Mesodermal cell (in vitro differentiated cells): ENCODE measurements around the gene DNAL4.

Experiments
- H3K27ac ChIP-seq: 2 replicates; pipeline ENCODE4 v1.7.0; 2013; ENCODE audit warnings: mild to moderate bottlenecking, low read depth, low read length, moderate library complexity; ENCODE audit not compliant: severe bottlenecking
- H3K36me3 ChIP-seq: 2 replicates; pipeline ENCODE4 v1.7.1; 2013; ENCODE audit warnings: mild to moderate bottlenecking, low read length, moderate library complexity; ENCODE audit not compliant: control insufficient read depth, insufficient read depth
- H3K4me1 ChIP-seq: one replicate; pipeline ENCODE4 v1.7.1; 2013; ENCODE audit warnings: mild to moderate bottlenecking, low read length; ENCODE audit not compliant: insufficient read depth, control insufficient read depth, poor library complexity, severe bottlenecking
- H3K4me3 ChIP-seq: 2 replicates; pipeline ENCODE4 v1.7.0; 2013; ENCODE audit warnings: low read length, control low read depth, mild to moderate bottlenecking; ENCODE audit not compliant: insufficient read depth, poor library complexity, severe bottlenecking; ENCODE audit errors: extremely low read depth
- H3K9me3 ChIP-seq: 2 replicates; pipeline ENCODE4 v1.7.1; 2013; ENCODE audit warnings: mild to moderate bottlenecking, low read length, moderate library complexity; ENCODE audit not compliant: control insufficient read depth
- WGBS, 2 experiments: methylation state at CpG; one replicate each; pipeline ENCODE4 v1.1.5; 2013; ENCODE audit warnings: missing lambda C conversion rate in 2 of 2; ENCODE audit not compliant: insufficient coverage in 2 of 2; 5-methylcytosine and 5-hydroxymethylcytosine counted together

DNAL4 gene

DNA sequence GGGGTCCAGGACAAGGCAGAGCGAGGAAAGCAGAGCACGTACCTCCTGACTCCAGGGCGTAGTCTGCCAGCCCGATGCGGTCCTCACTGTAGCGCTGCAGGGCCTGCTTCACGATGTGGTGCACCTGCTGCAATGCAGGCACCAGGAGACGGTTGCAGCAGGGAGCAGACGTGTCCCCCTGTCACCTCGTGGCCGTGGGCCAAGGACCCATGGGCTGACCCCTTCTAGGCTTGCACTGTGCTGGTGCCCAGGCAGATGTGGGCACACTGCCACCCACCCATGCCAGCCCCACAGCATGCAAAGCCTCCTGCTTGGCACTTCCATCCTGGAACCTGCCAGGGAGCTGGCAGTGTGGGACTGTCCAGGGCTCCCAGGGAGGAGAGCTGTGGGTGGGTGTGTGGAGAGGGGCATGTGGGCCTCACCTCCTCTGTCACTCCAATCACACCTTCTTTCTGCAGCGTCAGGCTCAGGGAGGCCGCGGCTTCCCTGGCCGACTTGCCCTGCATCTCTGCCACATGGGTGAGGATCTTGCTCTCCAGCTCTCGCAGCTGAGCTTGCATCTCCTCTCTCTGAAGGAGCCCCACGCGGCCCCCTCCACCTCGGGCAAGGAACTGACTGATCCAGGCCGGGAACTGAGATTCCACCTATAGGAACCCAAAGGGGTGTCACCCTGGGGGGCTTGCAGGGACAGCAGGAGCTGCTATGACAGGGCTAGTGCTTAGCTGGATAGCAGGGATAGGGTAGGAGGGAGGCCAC lies 54.5 kb downstream of the DNAL4 start:
- H3K4me1 ChIP-seq = peaks cover 3% of the 10 kb centered on the region
- no peak overlapping the region for H3K4me3 ChIP-seq
- no peak overlapping the region for H3K27ac ChIP-seq
- 95% methylated on average over 20 of the region's 20 CpGs for WGBS, 2 experiments
- H3K9me3 ChIP-seq = no peaks in the 10 kb centered on the region
- peaks cover 98% of the 10 kb centered on the region for H3K36me3 ChIP-seq

DNA sequence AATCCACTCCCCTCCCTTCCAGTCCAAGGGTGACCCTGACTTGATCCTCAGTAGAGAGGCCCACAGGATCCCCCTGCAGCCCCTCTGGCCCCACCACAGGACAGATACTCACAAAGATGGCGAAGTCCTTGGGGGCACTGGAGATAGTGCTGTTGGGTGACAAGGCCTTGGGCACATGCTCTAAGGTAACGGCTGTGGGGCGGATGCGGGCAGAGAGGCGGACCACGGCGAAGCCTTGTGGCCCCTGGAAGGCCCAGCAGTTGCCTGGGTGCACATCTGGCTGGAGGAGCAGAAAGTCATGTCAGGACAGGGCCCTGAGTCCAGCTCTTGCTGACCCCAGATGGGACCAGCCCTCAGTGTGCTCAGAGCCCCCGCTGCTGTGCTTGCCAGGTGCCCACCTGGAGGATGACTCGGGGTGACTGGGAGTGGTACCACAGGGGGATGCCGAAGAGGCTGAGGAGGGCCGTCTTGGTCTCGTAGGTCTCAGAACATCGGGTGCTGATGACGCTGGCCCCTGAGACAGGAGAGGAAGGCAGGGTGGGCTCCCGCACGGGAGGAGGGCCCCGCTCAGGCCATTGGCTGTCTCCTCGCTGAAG lies 55.4 kb downstream of the DNAL4 start:
- Histone ChIP-seq H3K36me3 (peaks cover 98% of the 10 kb centered on the region), H3K9me3 (no peaks in the 10 kb centered on the region), H3K4me1 (peaks cover 6% of the 10 kb centered on the region), H3K27ac (no peak overlapping the region), H3K4me3 (no peak overlapping the region)
- WGBS, 2 experiments = 94 to 96% methylated on average over 14 to 18 of the region's 18 CpGs

DNA sequence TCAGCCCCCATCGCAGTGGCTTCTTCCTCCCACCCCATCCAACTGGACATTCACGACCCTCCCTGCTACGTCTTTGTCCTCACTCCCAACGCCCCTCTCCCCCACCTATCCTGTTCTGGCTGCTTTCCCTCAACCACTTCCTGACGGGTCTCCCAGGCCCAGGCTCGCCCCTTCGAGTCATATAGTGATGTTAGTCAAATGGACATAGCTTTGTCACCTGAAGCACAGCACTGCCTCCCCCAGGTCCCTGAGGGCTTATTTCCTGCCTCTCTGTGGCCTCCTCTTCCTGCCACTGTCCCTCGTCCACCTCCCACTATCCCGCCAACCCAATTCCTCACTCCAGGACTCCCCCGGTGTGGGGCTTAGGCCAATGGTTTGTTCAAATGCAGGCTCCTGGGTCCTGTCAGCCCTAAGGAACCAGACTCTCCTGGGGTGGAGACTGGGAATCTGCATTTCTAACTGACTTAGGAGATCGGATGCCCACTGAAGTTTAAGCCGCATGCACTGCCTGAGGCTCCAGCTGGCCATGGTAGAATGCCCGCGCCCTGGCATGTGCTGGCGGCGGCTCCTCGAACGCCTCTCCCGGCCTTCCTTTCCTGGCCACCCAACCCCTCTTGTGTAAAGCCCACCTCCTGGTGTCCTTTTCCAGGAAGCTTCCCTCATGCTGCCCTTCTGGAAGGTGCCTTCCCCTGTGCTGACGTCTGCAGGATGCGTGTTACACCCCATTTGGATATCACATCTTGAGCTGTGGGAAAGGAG lies 56.5 kb downstream of the DNAL4 start:
- peaks cover 93% of the 10 kb centered on the region for H3K36me3 ChIP-seq
- H3K27ac ChIP-seq = no peak overlapping the region
- 93 to 94% methylated on average over 13 to 19 of the region's 21 CpGs for WGBS, 2 experiments
- no peaks in the 10 kb centered on the region for H3K9me3 ChIP-seq
- no peak overlapping the region for H3K4me3 ChIP-seq
- peaks cover 6% of the 10 kb centered on the region for H3K4me1 ChIP-seq

DNA sequence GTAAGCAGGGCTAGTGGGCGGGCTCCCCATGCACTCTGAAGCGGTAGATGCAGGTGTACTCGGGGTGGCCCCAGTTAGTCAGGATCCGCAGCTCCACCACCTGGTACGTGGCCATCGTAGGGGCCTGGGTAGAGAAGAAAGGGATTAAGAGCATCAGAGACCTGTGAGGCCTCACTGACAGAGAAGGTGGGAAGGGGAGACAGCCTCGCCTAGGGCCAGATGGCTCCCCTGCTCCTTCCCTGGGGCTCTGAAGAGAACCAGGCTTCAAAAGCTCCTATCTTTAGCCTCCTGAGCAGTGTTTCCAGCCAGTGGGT lies 57.7 kb downstream of the DNAL4 start:
- WGBS, 2 experiments = 91 to 94% methylated on average over 6 of the region's 7 CpGs
- peaks cover 88% of the 10 kb centered on the region for H3K36me3 ChIP-seq

DNA sequence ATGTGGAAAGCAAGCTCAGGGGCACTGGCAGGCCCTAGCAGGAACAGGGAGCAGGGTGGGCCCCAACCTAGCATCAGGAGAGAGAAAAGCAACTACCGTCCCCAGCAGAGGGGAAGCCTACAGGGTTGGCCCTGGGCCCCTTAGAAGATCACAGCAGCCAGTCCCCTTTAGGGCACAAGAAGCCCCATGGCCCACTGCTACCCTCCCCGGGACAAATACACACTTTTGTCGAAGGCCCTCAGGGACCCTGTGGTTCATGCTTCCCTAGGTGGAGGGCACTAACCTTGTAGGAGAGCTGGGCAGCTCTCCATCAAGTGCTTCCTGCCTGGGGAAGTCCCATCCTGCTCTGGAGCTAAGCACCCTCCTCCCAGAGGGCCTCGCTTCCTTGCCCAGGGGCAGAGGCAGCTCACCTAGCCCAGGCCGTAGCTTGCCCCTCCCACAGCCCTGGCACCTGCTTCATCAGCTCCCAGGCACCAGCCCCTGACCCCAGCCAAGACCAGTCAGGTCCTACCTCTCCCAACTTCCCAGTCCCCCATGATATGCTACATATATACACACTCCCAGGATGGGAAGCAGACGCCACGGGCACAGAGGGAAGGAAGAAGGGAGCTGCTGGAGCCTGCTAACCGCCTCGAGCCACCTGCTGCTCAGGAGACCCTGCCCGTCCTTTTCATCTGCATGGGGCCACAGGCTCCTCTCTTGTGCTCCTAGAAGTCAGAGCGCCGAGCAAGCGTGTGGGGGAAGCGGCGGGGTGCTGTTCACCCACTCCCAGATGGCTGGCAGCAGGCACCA lies 58.3 kb downstream of the DNAL4 start:
- H3K4me1 ChIP-seq = peaks cover 6% of the 10 kb centered on the region
- no peak overlapping the region for H3K4me3 ChIP-seq
- peaks cover 88% of the 10 kb centered on the region for H3K36me3 ChIP-seq
- no peaks in the 10 kb centered on the region for H3K9me3 ChIP-seq
- 95 to 98% methylated on average over 9 to 10 of the region's 15 CpGs for whole genome bisulfite sequencing, 2 experiments
- H3K27ac ChIP-seq = no peak overlapping the region

More for the DNA sequence above, 57.7 kb downstream of the DNAL4 start:
- no peak overlapping the region for H3K4me3 ChIP-seq
- no peak overlapping the region for H3K27ac ChIP-seq
- peaks cover 6% of the 10 kb centered on the region for H3K4me1 ChIP-seq
- H3K9me3 ChIP-seq = no peaks in the 10 kb centered on the region

DNA sequence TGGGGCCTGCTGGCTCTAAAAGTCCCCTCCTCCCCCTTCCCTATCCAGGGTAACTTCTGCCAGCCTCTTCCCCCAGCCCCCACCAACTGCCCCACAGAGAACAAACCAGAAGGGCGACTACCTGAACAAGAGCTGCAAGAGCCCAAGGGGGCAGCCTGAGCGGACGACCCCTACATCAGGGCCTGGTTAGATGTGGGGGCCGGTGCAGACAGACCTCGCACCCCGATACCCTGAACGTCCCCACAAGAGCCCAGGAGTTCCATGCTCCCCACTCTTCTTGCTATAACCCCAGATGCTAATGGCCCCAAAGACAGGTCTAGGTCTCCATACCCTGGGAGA lies 58.8 kb downstream of the DNAL4 start:
- H3K36me3 ChIP-seq = peaks cover 88% of the 10 kb centered on the region
- WGBS, 2 experiments = 100% methylated on average over 4 to 7 of the region's 7 CpGs
- peaks cover 6% of the 10 kb centered on the region for H3K4me1 ChIP-seq
- H3K9me3 ChIP-seq = no peaks in the 10 kb centered on the region
- H3K4me3 ChIP-seq = no peak overlapping the region
- no peak overlapping the region for H3K27ac ChIP-seq

DNA sequence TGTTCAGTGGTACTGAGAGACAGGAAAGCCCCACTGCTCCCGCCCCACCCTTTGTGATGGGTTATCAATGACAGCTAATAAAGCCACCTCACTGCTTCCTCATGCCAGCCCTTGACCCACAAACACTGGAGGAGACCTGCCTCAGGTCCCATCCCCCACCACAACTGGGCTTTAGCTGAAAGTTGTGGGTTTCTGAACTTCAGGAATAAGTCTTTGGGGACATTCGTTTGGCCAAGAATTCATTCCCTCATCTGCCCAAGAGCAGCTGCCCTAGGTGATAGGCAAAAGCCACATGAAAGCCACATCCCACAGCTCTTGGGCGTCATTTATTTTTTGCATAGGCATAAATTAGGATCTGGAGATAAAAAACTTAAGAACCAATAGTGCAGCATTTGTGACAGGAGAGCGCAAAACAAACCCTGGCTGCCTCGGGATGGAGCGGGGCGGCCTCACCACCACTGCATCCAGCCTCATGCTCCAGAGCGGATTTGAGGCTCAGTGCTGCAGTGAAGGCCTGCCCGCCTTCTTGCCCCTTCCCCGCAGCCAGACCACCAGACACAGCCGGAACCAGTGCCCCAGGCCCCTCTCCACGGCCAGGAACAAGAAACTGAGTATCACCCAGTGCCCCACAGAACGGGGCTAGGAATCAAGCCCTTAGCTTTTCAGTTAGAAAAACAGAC lies 59.4 kb downstream of the DNAL4 start:
- Histone ChIP-seq H3K36me3 (peaks cover 88% of the 10 kb centered on the region), H3K4me1 (peaks cover 6% of the 10 kb centered on the region), H3K27ac (no peak overlapping the region), H3K4me3 (no peak overlapping the region), H3K9me3 (no peaks in the 10 kb centered on the region)
- WGBS, 2 experiments = 93 to 99% methylated on average over 7 to 10 of the region's 13 CpGs

DNA sequence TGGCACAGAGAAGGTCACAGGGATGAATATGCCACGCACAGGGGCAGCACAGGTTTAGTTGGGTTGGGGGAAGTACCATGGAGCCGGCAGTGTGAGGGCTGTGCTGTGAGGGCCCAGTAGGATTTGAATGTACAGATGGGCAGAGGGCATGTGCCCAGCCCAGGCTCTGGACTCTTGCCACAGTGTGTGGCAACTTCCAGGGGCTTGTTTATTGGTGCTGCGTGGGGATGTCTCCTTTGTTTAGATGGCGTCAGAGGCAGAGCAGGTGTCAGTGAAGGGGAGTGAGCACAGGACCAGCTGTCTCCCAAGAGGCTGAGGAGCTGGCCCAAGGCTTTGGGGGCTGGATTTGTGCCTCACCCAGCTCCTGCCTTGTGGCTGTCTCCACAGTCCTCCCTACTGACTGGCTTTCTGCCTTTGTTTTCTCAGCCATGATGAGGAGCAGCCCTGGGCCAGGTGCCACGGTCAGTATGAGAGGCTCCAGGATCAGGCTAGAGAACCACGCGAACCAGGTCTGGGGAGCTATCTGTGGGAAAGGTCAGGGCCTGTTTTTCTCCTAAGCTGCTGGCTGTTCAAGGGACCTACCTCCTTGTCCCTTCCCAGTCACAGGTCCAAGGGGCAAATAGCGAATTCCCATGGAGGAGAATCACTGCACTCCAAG lies 60.1 kb downstream of the DNAL4 start:
- Histone ChIP-seq H3K9me3 (no peaks in the 10 kb centered on the region), H3K27ac (peak overlapping the region; percentile 5), H3K4me1 (peaks cover 6% of the 10 kb centered on the region), H3K36me3 (peaks cover 88% of the 10 kb centered on the region), H3K4me3 (no peak overlapping the region)
- 92 to 100% methylated on average over 5 to 7 of the region's 8 CpGs for WGBS, 2 experiments

DNA sequence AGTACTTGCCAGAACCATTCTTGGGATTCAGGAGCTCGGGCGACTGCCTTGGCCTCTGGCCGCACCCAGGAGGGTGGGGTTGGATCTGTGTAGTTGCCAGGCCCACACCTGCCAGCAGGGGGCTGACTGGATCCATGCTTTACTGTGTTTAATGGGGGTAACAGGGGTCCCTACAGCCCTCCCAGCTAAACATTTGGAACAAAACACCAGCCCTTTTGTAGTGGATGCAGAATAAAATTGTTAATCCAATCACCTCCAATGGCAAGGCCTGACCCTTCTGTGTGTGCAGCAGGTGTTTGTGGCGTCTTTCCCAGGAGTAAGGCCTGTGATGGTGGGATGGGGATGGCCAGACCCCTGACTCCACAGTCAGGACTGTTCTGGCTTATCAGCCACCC lies 60.6 kb downstream of the DNAL4 start:
- H3K36me3 ChIP-seq = peaks cover 88% of the 10 kb centered on the region
- H3K27ac ChIP-seq = no peak overlapping the region
- H3K9me3 ChIP-seq = no peaks in the 10 kb centered on the region
- H3K4me3 ChIP-seq = no peak overlapping the region
- 69 to 90% methylated on average over 1 to 4 of the region's 4 CpGs for WGBS, 2 experiments
- H3K4me1 ChIP-seq = peaks cover 6% of the 10 kb centered on the region
